ENCODE results near the gene IL26.
A peak's percentile ranks its signal among the peaks of the same experiment; 100 is the strongest.

The IL26 gene

GRCh38 chr12:68239309-68239982, 13.8 kb upstream of the IL26 start:
- no peak for DNase-seq

GRCh38 chr12:68237619-68238018, 12.0 kb upstream of the IL26 start:
- DNase-seq, result peak in 1 of 2 experiments; percentile 31

- no peak for DNase-seq
Measured at GRCh38 chr12:68237078-68237477, 11.5 kb upstream of the IL26 start.

GRCh38 chr12:68236421-68237059, 10.9 kb upstream of the IL26 start:
- no peak for DNase-seq

GRCh38 chr12:68235576-68235975, 10.0 kb upstream of the IL26 start:
- no peak for DNase-seq

GRCh38 chr12:68234140-68234539, 8.5 kb upstream of the IL26 start:
- DNase-seq, result no peak

GRCh38 chr12:68233498-68233897, 7.9 kb upstream of the IL26 start:
- no peak for DNase-seq

- no peak for DNase-seq
Measured at GRCh38 chr12:68231691-68232090, 6.1 kb upstream of the IL26 start.

- no peak for DNase-seq
Measured at GRCh38 chr12:68231229-68231628, 5.6 kb upstream of the IL26 start.

GRCh38 chr12:68229956-68230355, 4.3 kb upstream of the IL26 start:
- DNase-seq, result no peak

- DNase-seq, result no peak
Measured at GRCh38 chr12:68227356-68227755, 1.7 kb upstream of the IL26 start.

GRCh38 chr12:68224613-68225285, 861 bp downstream of the IL26 start:
- DNase-seq, result no peak

GRCh38 chr12:68223067-68223747, 2.4 kb downstream of the IL26 start:
- peak; percentile 79 to 82 for DNase-seq

- DNase-seq, result peak in 1 of 2 experiments; percentile 31
Measured at GRCh38 chr12:68222326-68222725, 3.3 kb downstream of the IL26 start.

- no peak for DNase-seq
Measured at GRCh38 chr12:68221497-68221896, 4.1 kb downstream of the IL26 start.

- no peak for DNase-seq
Measured at GRCh38 chr12:68210875-68211274, 14.7 kb downstream of the IL26 start.

- DNase-seq, result peak; percentile 75 to 89
Measured at GRCh38 chr12:68209048-68209728, 16.4 kb downstream of the IL26 start.

- DNase-seq, result peak in 1 of 2 experiments; percentile 51
Measured at GRCh38 chr12:68207276-68207675, 18.3 kb downstream of the IL26 start.

- DNase-seq, result no peak
Measured at GRCh38 chr12:68206446-68206845, 19.2 kb downstream of the IL26 start.

GRCh38 chr12:68203460-68203875, 22.1 kb downstream of the IL26 start:
- no peak for DNase-seq

GRCh38 chr12:68200854-68201253, 24.8 kb downstream of the IL26 start:
- DNase-seq, result no peak

- DNase-seq, result no peak
Measured at GRCh38 chr12:68199127-68199526, 26.5 kb downstream of the IL26 start.

- DNase-seq, result no peak
Measured at GRCh38 chr12:68198507-68199086, 27.0 kb downstream of the IL26 start.

Measured in NCI-H524 (cell line).